Measurements from ENCODE around the gene ATP5F1B.

Gene ATP5F1B

GRCh38 chr12:56616244-56616643, 29.5 kb downstream of the ATP5F1B start:
- DNase-seq: no peak

- no peak for DNase-seq
Measured at GRCh38 chr12:56614627-56615026, 31.2 kb downstream of the ATP5F1B start.

GRCh38 chr12:56604355-56604754, 41.4 kb downstream of the ATP5F1B start:
- DNase-seq: no peak

GRCh38 chr12:56602239-56602638, 43.5 kb downstream of the ATP5F1B start:
- no peak for DNase-seq

GRCh38 chr12:56601503-56601902, 44.3 kb downstream of the ATP5F1B start:
- no peak for DNase-seq

GRCh38 chr12:56600753-56601152, 45.0 kb downstream of the ATP5F1B start:
- DNase-seq: no peak

- DNase-seq: no peak
Measured at GRCh38 chr12:56599797-56600196, 46.0 kb downstream of the ATP5F1B start.

- no peak for DNase-seq
Measured at GRCh38 chr12:56599041-56599440, 46.7 kb downstream of the ATP5F1B start.

GRCh38 chr12:56596815-56597214, 49.0 kb downstream of the ATP5F1B start:
- no peak for DNase-seq

- peak; percentile 47 for DNase-seq
Measured at GRCh38 chr12:56593909-56594621, 51.7 kb downstream of the ATP5F1B start.

GRCh38 chr12:56591961-56592360, 53.8 kb downstream of the ATP5F1B start:
- DNase-seq: no peak

GRCh38 chr12:56591126-56591525, 54.7 kb downstream of the ATP5F1B start:
- DNase-seq: no peak

- peak; percentile 23 for DNase-seq
Measured at GRCh38 chr12:56590237-56590830, 55.5 kb downstream of the ATP5F1B start.

- no peak for DNase-seq
Measured at GRCh38 chr12:56589783-56590182, 56.0 kb downstream of the ATP5F1B start.
